Measurements from ENCODE around the gene SCNN1A. TPM values are rescaled to one million over a fixed set of nuclear protein-coding genes. Genes with fewer than 3 reads are reported as not detected.

SCNN1A gene
- total RNA-seq, 1 experiment from 2014 or later = 17.1 TPM

GRCh38 chr12:6416596-6416995 is 41.2 kb upstream of the SCNN1A start:
- Histone ChIP-seq H3K27me3 (ENCODE audit: control insufficient read depth, insufficient read depth, low read length) (no peaks in the 10 kb centered on the region), H3K27ac (ENCODE audit: low read length) (no peak overlapping the region), H3K36me3 (ENCODE audit: control insufficient read depth, insufficient read depth, low read length) (no peaks in the 10 kb centered on the region), H3K4me3 (ENCODE audit: low read depth in 2 of 2, low read length in 2 of 2) (no peak overlapping the region), H3K9me3 (ENCODE audit: control insufficient read depth, insufficient read depth, low read depth, low read length) (no peaks in the 10 kb centered on the region), H3K4me1 (ENCODE audit: control insufficient read depth, insufficient read depth, low read length) (no peaks in the 10 kb centered on the region)
- in situ Hi-C loops (cut with HindIII; ENCODE audit: low pct_unique_long_range_greater_than_20kb, low sequenced_read_pairs) = no loop called here
- DNase-seq (ENCODE audit: low read depth, low spot score) (no peak), ATAC-seq (no peak)
- no TSS peak for BruUV-seq (replicated peaks)
- CTCF ChIA-PET = interaction anchor here (0.7 kb wide), 1 partner anchor 137 kb away, joined by 4 read pairs; no protein-coding TSS in a partner anchor
- POLR2A ChIA-PET = no interaction called here
- TF ChIP-seq, protein P1, sequence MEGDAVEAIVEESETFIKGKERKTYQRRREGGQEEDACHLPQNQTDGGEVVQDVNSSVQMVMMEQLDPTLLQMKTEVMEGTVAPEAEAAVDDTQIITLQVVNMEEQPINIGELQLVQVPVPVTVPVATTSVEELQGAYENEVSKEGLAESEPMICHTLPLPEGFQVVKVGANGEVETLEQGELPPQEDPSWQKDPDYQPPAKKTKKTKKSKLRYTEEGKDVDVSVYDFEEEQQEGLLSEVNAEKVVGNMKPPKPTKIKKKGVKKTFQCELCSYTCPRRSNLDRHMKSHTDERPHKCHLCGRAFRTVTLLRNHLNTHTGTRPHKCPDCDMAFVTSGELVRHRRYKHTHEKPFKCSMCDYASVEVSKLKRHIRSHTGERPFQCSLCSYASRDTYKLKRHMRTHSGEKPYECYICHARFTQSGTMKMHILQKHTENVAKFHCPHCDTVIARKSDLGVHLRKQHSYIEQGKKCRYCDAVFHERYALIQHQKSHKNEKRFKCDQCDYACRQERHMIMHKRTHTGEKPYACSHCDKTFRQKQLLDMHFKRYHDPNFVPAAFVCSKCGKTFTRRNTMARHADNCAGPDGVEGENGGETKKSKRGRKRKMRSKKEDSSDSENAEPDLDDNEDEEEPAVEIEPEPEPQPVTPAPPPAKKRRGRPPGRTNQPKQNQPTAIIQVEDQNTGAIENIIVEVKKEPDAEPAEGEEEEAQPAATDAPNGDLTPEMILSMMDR (IDR thresholded peaks at IDR 0.05) = no peak
- TF ChIP-seq TCF7L2 (IDR thresholded peaks at IDR 0.05; ENCODE audit: low read depth, low read length) (no peak), REST (IDR thresholded peaks at IDR 0.05; ENCODE audit: insufficient read depth in 1 of 2, low read depth in 2 of 2, low read length in 1 of 2) (no peak), POLR2AphosphoS5 (IDR thresholded peaks at IDR 0.05; ENCODE audit: low read depth, low read length) (no peak), SIN3A (IDR thresholded peaks at IDR 0.05; ENCODE audit: borderline replicate concordance, insufficient read depth, low read depth, low read length) (no peak)
- intact Hi-C loops (cut with micrococcal nuclease; ENCODE audit: unreplicated experiment) = no loop called here

DNA sequence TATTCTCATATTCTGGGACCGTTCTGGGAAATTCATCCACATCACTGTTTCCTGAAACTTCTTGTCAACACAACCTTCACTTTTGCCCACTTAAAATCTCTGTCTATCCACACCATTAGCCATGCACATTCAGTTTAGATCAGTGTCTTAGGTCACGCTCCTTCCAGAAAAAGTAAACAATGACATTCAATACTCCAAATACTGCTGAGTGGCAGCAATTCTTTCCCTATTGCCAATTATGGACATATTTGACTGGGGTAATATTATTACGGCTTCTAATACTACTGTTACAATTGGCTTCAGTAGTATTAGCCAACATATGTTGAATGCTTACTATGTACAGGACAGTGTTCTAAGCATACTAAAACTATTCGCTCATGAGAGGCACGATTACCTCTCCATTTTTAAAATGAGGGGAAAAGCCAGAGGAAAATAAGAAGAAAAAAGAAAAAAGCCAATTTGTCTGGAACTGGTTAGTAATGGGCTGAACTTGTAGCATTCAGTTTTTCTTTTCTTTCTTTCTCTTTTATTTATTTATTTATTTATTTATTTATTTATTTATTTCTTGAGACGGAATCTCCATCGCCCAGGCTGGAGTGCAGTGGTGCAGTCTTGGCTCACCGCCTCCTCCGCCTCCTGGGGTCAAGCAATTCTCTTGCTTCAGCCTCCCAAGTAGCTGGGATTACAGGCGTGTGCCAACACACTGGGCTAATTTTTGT is 32.0 kb upstream of the SCNN1A start:
- Histone ChIP-seq H3K9me3 (ENCODE audit: control insufficient read depth, insufficient read depth, low read depth, low read length) (no peaks in the 10 kb centered on the region), H3K4me1 (ENCODE audit: control insufficient read depth, insufficient read depth, low read length) (no peaks in the 10 kb centered on the region), H3K4me3 (ENCODE audit: low read depth in 2 of 2, low read length in 2 of 2) (no peak overlapping the region), H3K36me3 (ENCODE audit: control insufficient read depth, insufficient read depth, low read length) (no peaks in the 10 kb centered on the region), H3K27ac (ENCODE audit: low read length) (no peak overlapping the region), H3K27me3 (ENCODE audit: control insufficient read depth, insufficient read depth, low read length) (no peaks in the 10 kb centered on the region)
- DNase-seq (ENCODE audit: low read depth, low spot score) (no peak), ATAC-seq (no peak)
- in situ Hi-C loops (cut with HindIII; ENCODE audit: low pct_unique_long_range_greater_than_20kb, low sequenced_read_pairs) = no loop called here
- no TSS peak for BruUV-seq (replicated peaks)
- TF ChIP-seq TCF7L2 (IDR thresholded peaks at IDR 0.05; ENCODE audit: low read depth, low read length) (no peak), POLR2AphosphoS5 (IDR thresholded peaks at IDR 0.05; ENCODE audit: low read depth, low read length) (no peak), REST (IDR thresholded peaks at IDR 0.05; ENCODE audit: insufficient read depth in 1 of 2, low read depth in 2 of 2, low read length in 1 of 2) (no peak), SIN3A (IDR thresholded peaks at IDR 0.05; ENCODE audit: borderline replicate concordance, insufficient read depth, low read depth, low read length) (no peak)
- TF ChIP-seq, protein P1 (IDR thresholded peaks at IDR 0.05) = no peak
- POLR2A ChIA-PET = no interaction called here
- CTCF ChIA-PET = no interaction called here
- intact Hi-C loops (cut with micrococcal nuclease; ENCODE audit: unreplicated experiment) = no loop called here
